Activated CD4-positive, alpha-beta T cell treated with anti-CD3 and anti-CD28 coated beads, Interleukin-2, amount 50 U/mL, for 48 hours (primary cell): ENCODE measurements around the gene GLI3.

Experiments used
- DNase-seq, 2 experiments: peaks; one replicate each; pipeline ENCODE4 v3.0.0-alpha.2; 2020

Gene GLI3

DNA sequence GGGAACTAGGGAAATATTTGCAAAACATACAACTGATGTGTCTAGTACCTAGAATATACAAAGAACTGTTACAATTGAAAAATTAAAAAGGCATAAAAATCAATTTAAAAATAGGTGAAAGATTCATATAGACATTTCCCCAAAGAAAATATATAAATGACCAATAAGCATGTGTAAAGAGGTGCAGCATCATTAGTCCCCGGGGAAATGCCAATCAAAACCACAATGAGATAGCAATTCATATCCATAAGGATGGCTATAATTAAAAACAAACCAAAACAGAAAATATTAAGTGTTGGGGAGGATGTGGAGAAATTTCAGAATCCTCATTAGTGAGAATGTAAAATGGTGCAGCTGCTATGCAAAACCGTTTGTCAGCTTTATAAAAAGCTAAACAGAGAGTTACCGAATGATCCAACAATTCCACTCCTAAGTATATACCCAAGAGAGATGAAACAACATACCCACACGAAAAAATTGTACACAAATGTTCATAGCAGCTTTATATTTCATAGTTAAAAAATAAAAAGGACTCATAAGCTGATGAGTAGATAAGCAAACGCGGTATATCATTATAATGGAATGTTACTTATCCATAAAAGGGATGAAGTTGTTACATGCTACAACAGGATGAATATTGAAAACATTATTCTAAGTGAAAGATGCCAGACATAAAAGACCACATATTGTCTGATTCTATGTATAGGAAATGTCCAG lies 324.0 kb downstream of the GLI3 start:
- DNase-seq = no peak

DNA sequence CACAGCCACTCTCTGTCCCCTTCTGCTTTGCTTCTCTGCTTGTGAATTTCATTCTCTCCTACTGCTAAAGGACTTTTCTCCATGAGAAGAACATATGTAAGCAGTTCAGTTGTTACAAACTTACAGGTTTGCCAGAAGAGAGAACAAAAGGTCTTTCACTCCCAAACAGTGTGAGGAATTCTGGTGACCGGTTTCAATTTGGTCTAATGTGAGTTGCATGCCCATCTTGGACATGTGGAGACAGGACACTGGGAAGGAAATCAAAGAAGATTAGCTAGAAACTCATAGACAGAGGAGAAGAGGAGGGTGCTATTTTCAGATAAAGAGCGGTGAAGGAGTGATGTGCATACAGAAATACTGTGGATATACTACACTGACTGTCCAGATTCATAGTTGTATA lies 324.6 kb downstream of the GLI3 start:
- no peak for DNase-seq

DNA sequence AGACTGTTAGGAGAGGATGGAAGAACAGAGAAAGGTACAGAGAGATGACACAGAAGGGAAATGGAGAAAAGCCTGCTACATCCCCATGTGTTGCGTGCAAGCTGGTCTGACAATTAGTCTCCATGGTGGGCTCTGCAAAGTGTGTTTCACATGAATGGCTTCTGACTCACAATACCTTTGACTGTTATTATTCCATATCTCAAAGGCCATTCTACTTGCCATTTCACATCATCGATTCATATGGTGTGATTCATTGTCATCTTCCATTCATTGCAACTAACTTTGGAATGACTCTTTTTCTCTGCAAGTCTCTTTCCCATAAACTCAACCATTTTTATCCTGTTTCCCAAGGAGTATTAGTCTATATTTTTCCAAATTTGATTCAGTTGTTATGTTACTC lies 325.2 kb downstream of the GLI3 start:
- no peak for DNase-seq
